SIG-M5 (cell line): ENCODE results near the gene RNF169.

Experiments used
- DNase-seq: peaks from one replicate; lab custom pipeline; 2025; lab: John Stamatoyannopoulos, UW

RNF169 gene

GRCh38 chr11:74770456-74770855, 21.8 kb downstream of the RNF169 start:
- DNase-seq: no peak

- DNase-seq: no peak
These were observed 22.5 kb downstream of the RNF169 start for GRCh38 chr11:74771139-74771538.

- DNase-seq: no peak
These were observed 24.8 kb downstream of the RNF169 start for GRCh38 chr11:74773476-74773875.

- DNase-seq: no peak
These were observed 27.1 kb downstream of the RNF169 start for GRCh38 chr11:74775762-74776161.

GRCh38 chr11:74776546-74776945, 27.9 kb downstream of the RNF169 start:
- no peak for DNase-seq

GRCh38 chr11:74777038-74777437, 28.4 kb downstream of the RNF169 start:
- no peak for DNase-seq

GRCh38 chr11:74777877-74778276, 29.2 kb downstream of the RNF169 start:
- DNase-seq: no peak

GRCh38 chr11:74778581-74778980, 29.9 kb downstream of the RNF169 start:
- DNase-seq: no peak

- DNase-seq: no peak
These were observed 31.8 kb downstream of the RNF169 start for GRCh38 chr11:74780248-74781005.

- DNase-seq: peak; percentile 74
These were observed 34.7 kb downstream of the RNF169 start for GRCh38 chr11:74783241-74783871.

GRCh38 chr11:74784234-74784633, 35.6 kb downstream of the RNF169 start:
- DNase-seq: no peak

- no peak for DNase-seq
These were observed 36.1 kb downstream of the RNF169 start for GRCh38 chr11:74784726-74785125.

- DNase-seq: no peak
These were observed 37.9 kb downstream of the RNF169 start for GRCh38 chr11:74786574-74786973.

- DNase-seq: no peak
These were observed 42.9 kb downstream of the RNF169 start for GRCh38 chr11:74791333-74792100.

- no peak for DNase-seq
These were observed 57.6 kb downstream of the RNF169 start for GRCh38 chr11:74806267-74806666.

- DNase-seq: no peak
These were observed 61.2 kb downstream of the RNF169 start for GRCh38 chr11:74809801-74810200.

- DNase-seq: no peak
These were observed 67.3 kb downstream of the RNF169 start for GRCh38 chr11:74815966-74816365.

- DNase-seq: no peak
These were observed 68.0 kb downstream of the RNF169 start for GRCh38 chr11:74816664-74817063.

GRCh38 chr11:74818283-74818946, 69.8 kb downstream of the RNF169 start:
- DNase-seq: no peak

- DNase-seq: no peak
These were observed 70.8 kb downstream of the RNF169 start for GRCh38 chr11:74819400-74819799.

GRCh38 chr11:74820763-74821162, 72.1 kb downstream of the RNF169 start:
- no peak for DNase-seq

GRCh38 chr11:74822170-74822569, 73.5 kb downstream of the RNF169 start:
- no peak for DNase-seq
